IPS-15b (cell line): Measurements from ENCODE around the gene KDM2B.

ENCODE experiments used
- H3K27me3 ChIP-seq: one replicate; pipeline ENCODE4 v1.6.1; 2013; ENCODE audit warnings: low read length; ENCODE audit not compliant: control insufficient read depth, insufficient read depth
- H3K36me3 ChIP-seq: one replicate; pipeline ENCODE4 v1.6.1; 2013; ENCODE audit warnings: low read length; ENCODE audit not compliant: control insufficient read depth, insufficient read depth
- H3K4me1 ChIP-seq: one replicate; pipeline ENCODE4 v1.6.1; 2013; ENCODE audit warnings: mild to moderate bottlenecking, low read length; ENCODE audit not compliant: control insufficient read depth, insufficient read depth
- H3K4me3 ChIP-seq: one replicate; pipeline ENCODE4 v1.5.1; 2013; ENCODE audit warnings: low read depth, low read length
- H3K9ac ChIP-seq: one replicate; pipeline ENCODE4 v1.6.1; 2013; ENCODE audit warnings: low read depth, mild to moderate bottlenecking, low read length
- H3K9me3 ChIP-seq: one replicate; pipeline ENCODE4 v1.6.1; 2013; ENCODE audit warnings: mild to moderate bottlenecking, low read length; ENCODE audit not compliant: control insufficient read depth, insufficient read depth

Gene KDM2B

GRCh38 chr12:121519227-121519626 is 61.6 kb downstream of the KDM2B start:
- Histone ChIP-seq H3K36me3 (peaks cover 43% of the 10 kb centered on the region), H3K9ac (no peak overlapping the region)

GRCh38 chr12:121518656-121519055 is 62.2 kb downstream of the KDM2B start:
- no peak overlapping the region for H3K4me3 ChIP-seq
- H3K9me3 ChIP-seq: no peaks in the 10 kb centered on the region
- H3K4me1 ChIP-seq: no peaks in the 10 kb centered on the region
- no peaks in the 10 kb centered on the region for H3K27me3 ChIP-seq
- H3K36me3 ChIP-seq: peaks cover 46% of the 10 kb centered on the region
- no peak overlapping the region for H3K9ac ChIP-seq

More at GRCh38 chr12:121519227-121519626, 61.6 kb downstream of the KDM2B start:
- H3K27me3 ChIP-seq: no peaks in the 10 kb centered on the region
- no peaks in the 10 kb centered on the region for H3K4me1 ChIP-seq
- no peak overlapping the region for H3K4me3 ChIP-seq
- H3K9me3 ChIP-seq: no peaks in the 10 kb centered on the region

- peaks cover 58% of the 10 kb centered on the region for H3K36me3 ChIP-seq
- H3K4me3 ChIP-seq: no peak overlapping the region
- H3K9ac ChIP-seq: no peak overlapping the region
Observed at GRCh38 chr12:121516437-121517011, 64.3 kb downstream of the KDM2B start.

GRCh38 chr12:121515615-121516014 is 65.2 kb downstream of the KDM2B start:
- no peak overlapping the region for H3K9ac ChIP-seq
- H3K9me3 ChIP-seq: no peaks in the 10 kb centered on the region
- no peaks in the 10 kb centered on the region for H3K27me3 ChIP-seq
- H3K4me3 ChIP-seq: no peak overlapping the region
- peaks cover 56% of the 10 kb centered on the region for H3K36me3 ChIP-seq
- no peaks in the 10 kb centered on the region for H3K4me1 ChIP-seq

More at GRCh38 chr12:121516437-121517011, 64.3 kb downstream of the KDM2B start:
- H3K27me3 ChIP-seq: no peaks in the 10 kb centered on the region
- no peaks in the 10 kb centered on the region for H3K9me3 ChIP-seq
- H3K4me1 ChIP-seq: no peaks in the 10 kb centered on the region

- peaks cover 60% of the 10 kb centered on the region for H3K36me3 ChIP-seq
- H3K9ac ChIP-seq: no peak overlapping the region
- no peak overlapping the region for H3K4me3 ChIP-seq
- H3K9me3 ChIP-seq: no peaks in the 10 kb centered on the region
- no peaks in the 10 kb centered on the region for H3K27me3 ChIP-seq
- no peaks in the 10 kb centered on the region for H3K4me1 ChIP-seq
Observed at GRCh38 chr12:121514184-121514742, 66.6 kb downstream of the KDM2B start.

GRCh38 chr12:121513464-121514183 is 67.2 kb downstream of the KDM2B start:
- Histone ChIP-seq H3K4me3 (no peak overlapping the region), H3K36me3 (peaks cover 58% of the 10 kb centered on the region)

GRCh38 chr12:121512561-121512960 is 68.3 kb downstream of the KDM2B start:
- no peak overlapping the region for H3K9ac ChIP-seq
- H3K4me1 ChIP-seq: no peaks in the 10 kb centered on the region
- no peaks in the 10 kb centered on the region for H3K9me3 ChIP-seq
- H3K27me3 ChIP-seq: no peaks in the 10 kb centered on the region
- no peak overlapping the region for H3K4me3 ChIP-seq
- H3K36me3 ChIP-seq: peaks cover 57% of the 10 kb centered on the region

More at GRCh38 chr12:121513464-121514183, 67.2 kb downstream of the KDM2B start:
- H3K9ac ChIP-seq: no peak overlapping the region
- H3K4me1 ChIP-seq: no peaks in the 10 kb centered on the region
- no peaks in the 10 kb centered on the region for H3K9me3 ChIP-seq
- H3K27me3 ChIP-seq: no peaks in the 10 kb centered on the region

- H3K9ac ChIP-seq: no peak overlapping the region
- H3K9me3 ChIP-seq: no peaks in the 10 kb centered on the region
- no peaks in the 10 kb centered on the region for H3K27me3 ChIP-seq
- H3K4me1 ChIP-seq: no peaks in the 10 kb centered on the region
- no peak overlapping the region for H3K4me3 ChIP-seq
- H3K36me3 ChIP-seq: peaks cover 56% of the 10 kb centered on the region
Observed at GRCh38 chr12:121511916-121512315, 68.9 kb downstream of the KDM2B start.

GRCh38 chr12:121509339-121509738 is 71.5 kb downstream of the KDM2B start:
- H3K36me3 ChIP-seq: peaks cover 56% of the 10 kb centered on the region
- no peaks in the 10 kb centered on the region for H3K9me3 ChIP-seq
- no peaks in the 10 kb centered on the region for H3K4me1 ChIP-seq
- H3K9ac ChIP-seq: no peak overlapping the region
- H3K27me3 ChIP-seq: no peaks in the 10 kb centered on the region
- no peak overlapping the region for H3K4me3 ChIP-seq

GRCh38 chr12:121508533-121508932 is 72.3 kb downstream of the KDM2B start:
- H3K9me3 ChIP-seq: no peaks in the 10 kb centered on the region
- H3K9ac ChIP-seq: no peak overlapping the region
- H3K27me3 ChIP-seq: no peaks in the 10 kb centered on the region
- peaks cover 54% of the 10 kb centered on the region for H3K36me3 ChIP-seq
- no peaks in the 10 kb centered on the region for H3K4me1 ChIP-seq
- no peak overlapping the region for H3K4me3 ChIP-seq

GRCh38 chr12:121507984-121508383 is 72.8 kb downstream of the KDM2B start:
- Histone ChIP-seq H3K4me1 (no peaks in the 10 kb centered on the region), H3K4me3 (no peak overlapping the region), H3K9me3 (no peaks in the 10 kb centered on the region), H3K9ac (no peak overlapping the region), H3K36me3 (peaks cover 54% of the 10 kb centered on the region), H3K27me3 (no peaks in the 10 kb centered on the region)

GRCh38 chr12:121507245-121507644 is 73.6 kb downstream of the KDM2B start:
- Histone ChIP-seq H3K9me3 (no peaks in the 10 kb centered on the region), H3K4me3 (no peak overlapping the region), H3K9ac (no peak overlapping the region), H3K4me1 (no peaks in the 10 kb centered on the region), H3K27me3 (no peaks in the 10 kb centered on the region), H3K36me3 (peaks cover 48% of the 10 kb centered on the region)
